Nucleus accumbens (tissue), 56 donors: Measurements from ENCODE around the gene CFTR.
"Not testable (repeated sequence)": the region's sequence is repeated elsewhere in the genome, so short reads cannot be mapped to it uniquely, and the experiment has no call there.

Experiments
- DNase-seq, 56 donors: peaks; one replicate each; lab custom pipeline; 2025; lab: John Stamatoyannopoulos, UW

CFTR gene

GRCh38 chr7:117479225-117480054 lies at the start of gene CFTR:
CFTR (plus strand) TSS chr7:117480025; CDS start chr7:117480095, 70 bp downstream.
- peak in 21 of 56 donors; percentile 2 to 57 (median 22) for DNase-seq

DNA sequence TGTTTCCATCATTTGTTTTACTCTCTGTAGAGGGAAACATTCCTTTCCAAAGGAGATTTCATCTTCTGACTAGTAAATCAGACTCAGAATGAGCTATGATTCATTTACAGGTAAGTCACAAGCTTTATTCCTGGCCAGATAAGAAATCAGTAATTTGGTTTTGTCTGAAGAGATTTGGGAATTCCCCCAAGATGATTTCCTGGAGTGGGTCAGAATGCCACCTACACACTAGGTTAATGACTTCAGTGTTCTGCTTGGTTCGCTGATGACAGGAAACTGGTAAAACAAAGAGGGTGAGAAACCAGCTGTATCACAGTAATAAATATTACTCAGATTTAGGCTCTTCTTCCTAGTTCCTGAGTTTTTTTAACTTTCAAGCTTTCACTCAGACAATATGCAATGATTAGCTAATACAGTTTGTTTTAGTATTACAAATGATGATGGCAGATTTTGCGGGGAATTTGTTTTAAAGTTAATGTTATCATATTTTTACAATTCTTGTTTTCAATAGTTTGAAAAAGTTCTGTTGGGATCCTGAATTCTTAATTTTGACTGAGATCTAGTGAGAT lies 44.3 kb upstream of the CFTR start:
- DNase-seq, result no peak

DNA sequence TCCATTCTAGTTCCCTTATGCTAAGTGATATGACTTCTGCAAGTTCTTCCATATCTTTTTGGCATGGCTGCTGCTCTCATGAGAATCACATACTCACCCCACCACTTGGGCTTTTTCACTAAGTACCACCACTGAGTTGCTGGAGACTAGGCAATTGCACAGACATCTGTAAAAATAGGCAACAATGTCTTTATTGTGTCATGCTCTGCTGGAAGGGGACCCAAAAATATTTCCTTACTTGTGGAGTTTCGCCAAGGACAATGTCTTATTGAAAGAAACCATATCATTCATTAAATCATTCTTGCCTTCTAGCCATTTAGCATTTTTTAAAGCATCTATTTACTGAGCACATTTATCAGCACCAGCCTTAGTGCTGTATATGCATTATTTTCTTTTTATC lies 35.2 kb upstream of the CFTR start:
- no peak for DNase-seq

GRCh38 chr7:117445206-117445605 lies 34.6 kb upstream of the CFTR start:
- DNase-seq, result no peak

DNA sequence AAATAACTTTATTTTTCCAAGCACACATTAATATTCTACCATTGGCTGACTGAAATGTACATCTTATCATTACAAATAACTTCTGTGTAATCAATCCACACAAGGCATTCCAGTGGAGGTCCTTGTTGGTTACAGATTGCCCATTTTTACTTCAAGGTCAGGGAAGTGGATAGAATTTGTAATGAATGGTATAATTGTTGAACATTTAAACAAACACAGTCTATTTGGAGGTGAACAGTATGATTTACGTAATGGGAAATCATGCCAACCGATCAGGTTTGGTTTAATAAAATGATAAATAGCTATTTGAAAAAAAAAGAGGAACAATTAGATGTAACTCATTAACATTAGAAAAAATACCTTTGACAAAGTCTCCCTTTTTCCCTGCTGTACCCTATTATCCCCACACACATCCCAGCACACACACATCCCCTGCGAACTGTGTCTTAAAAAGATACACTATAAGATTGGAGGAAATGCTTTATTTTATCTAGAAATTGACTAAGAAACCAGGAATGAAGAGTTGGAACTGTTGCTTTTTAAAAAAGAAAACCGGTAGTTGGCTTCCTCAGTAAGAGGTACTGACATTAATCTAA lies 33.5 kb upstream of the CFTR start:
- DNase-seq, result no peak

GRCh38 chr7:117448655-117449054 lies 31.2 kb upstream of the CFTR start:
- DNase-seq, result no peak

DNA sequence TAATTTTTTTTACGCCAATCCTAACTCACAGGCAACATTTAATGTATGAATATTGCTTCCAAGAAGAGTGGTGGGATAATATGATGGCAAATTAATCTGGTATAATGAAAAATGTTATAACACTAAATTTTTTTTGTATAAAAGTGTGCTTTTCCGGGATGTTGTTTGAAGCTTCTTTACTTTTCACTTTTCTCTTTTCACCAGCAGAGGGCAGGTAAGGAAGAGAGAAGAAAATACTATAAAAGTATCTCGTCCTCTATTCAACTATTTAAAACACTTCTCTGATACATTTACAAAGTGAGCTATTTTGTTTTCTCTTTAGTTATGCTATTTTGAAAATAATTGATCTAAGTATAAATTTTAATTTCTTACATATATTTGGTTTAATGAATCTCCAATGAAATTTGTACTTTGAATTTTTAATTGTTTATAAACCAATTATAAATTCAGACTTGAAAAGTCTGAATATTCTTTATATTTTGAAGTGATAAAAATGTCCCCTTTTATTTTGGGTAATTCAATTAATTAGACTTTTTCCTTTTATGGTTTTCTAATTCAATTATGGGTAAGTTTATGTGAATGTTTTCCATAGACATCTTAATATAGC lies 20.7 kb upstream of the CFTR start:
- DNase-seq, result no peak

GRCh38 chr7:117459735-117460134 lies 20.1 kb upstream of the CFTR start:
- DNase-seq, result no peak

- not testable (repeated sequence) for DNase-seq
Observed at GRCh38 chr7:117460815-117461214, 19.0 kb upstream of the CFTR start.

DNA sequence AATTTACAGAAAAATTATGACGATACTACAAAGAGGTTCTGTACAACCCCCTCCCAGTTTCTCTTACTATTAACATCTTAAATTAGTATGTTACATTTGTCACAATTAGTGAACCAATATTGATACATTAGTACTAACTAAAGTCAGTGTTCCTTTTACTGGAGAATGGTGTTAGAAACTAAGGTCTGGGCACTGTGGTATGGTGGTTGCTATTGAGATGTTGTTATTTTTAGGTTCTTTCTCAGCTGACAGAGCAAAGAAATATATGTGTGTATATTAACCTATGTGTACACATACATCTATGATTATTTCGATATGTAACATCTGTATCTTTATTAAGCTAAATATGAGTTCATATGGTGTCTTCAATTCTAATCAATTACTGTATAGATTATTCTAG lies 11.7 kb upstream of the CFTR start:
- DNase-seq, result no peak

- no peak for DNase-seq
Observed at GRCh38 chr7:117470777-117471176, 9.0 kb upstream of the CFTR start.

- DNase-seq, result peak in 2 of 56 donors; percentile 2 to 28
Observed at GRCh38 chr7:117472335-117472734, 7.5 kb upstream of the CFTR start.

DNA sequence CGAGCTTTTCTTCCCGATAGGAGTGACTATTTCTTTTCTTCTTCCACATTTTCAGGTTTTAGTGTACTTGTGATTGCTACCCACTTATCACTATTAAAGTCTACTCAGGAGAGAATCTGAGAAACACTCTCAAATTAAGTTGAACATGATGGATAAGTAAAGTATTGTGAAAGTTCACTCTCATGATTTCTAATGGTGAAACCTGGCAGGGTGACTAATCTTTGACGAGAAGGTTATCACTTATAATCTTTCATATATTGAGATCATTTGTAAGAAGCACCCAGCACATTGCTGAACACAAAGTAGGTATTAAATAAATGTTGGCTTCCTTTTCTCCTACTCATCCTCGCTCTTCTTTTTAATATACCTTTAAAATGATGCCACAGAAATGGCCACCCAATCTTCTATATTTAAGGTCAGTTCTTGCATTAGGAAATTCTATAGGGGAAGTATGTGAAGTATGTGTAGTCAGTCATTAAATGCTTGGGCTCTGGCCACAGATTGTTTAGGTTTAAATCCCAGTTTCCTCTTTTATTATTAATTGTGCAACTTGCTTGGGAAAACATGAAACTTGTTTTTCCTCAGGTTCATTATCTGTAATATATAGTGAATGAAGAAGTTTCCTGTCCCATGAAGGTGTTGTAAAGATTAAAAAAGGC lies 3.1 kb upstream of the CFTR start:
- DNase-seq, result no peak

DNA sequence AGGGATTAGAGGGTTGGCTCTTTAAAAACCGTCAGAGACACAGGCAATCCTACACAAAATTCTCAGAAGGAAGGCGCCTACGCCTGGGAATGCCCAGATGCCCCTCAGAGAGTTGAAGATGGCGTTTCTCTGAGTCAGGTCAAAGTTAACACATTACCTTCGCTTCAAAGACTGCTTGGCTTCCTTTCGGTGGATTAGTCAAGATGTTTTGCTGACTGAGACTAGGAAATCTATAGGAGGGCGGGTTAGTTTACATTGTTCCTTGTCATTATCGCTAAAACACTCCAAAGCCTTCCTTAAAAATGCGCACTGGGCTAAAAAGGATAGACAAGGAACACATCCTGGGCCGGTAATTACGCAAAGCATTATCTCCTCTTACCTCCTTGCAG lies 995 bp upstream of the CFTR start:
- DNase-seq, result no peak

DNA sequence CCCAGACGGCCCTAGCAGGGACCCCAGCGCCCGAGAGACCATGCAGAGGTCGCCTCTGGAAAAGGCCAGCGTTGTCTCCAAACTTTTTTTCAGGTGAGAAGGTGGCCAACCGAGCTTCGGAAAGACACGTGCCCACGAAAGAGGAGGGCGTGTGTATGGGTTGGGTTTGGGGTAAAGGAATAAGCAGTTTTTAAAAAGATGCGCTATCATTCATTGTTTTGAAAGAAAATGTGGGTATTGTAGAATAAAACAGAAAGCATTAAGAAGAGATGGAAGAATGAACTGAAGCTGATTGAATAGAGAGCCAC lies 184 bp downstream of the CFTR start:
- peak in 1 of 56 donors; percentile 33 for DNase-seq

DNA sequence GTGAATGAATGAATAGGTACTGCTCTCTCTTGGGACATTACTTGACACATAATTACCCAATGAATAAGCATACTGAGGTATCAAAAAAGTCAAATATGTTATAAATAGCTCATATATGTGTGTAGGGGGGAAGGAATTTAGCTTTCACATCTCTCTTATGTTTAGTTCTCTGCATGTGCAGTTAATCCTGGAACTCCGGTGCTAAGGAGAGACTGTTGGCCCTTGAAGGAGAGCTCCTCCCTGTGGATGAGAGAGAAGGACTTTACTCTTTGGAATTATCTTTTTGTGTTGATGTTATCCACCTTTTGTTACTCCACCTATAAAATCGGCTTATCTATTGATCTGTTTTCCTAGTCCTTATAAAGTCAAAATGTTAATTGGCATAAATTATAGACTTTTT lies 1.2 kb downstream of the CFTR start:
- DNase-seq, result no peak

- DNase-seq, result no peak
Observed at GRCh38 chr7:117485118-117485620, 5.3 kb downstream of the CFTR start.

DNA sequence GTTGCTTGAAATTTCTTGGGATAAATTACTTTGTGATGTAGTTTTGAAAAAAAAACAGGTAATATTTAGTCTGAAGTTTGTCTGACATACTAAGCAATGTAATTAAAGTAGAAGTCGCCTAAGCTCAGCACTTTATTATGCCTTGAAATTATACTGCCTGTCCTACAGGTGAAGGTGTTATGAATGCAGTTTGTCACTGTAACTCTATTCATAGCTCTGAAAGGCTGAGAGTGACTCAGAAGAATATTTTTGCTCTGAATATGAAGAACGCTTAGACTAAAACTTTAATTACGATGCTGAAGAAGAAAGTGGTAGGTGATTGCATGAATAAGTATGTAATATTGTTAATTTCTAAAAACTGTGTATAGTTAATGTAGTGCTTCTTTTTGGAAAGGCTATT lies 9.2 kb downstream of the CFTR start:
- no peak for DNase-seq

GRCh38 chr7:117489430-117489829 lies 9.6 kb downstream of the CFTR start:
- DNase-seq, result no peak

GRCh38 chr7:117489911-117490310 lies 10.1 kb downstream of the CFTR start:
- no peak for DNase-seq

- DNase-seq, result no peak
Observed at GRCh38 chr7:117492649-117493048, 12.8 kb downstream of the CFTR start.
